OCI-LY1 (cell line): ENCODE data around the gene ZMYM5.

ENCODE experiments used
- H2AFZ ChIP-seq: fragments of 200-600 bp; sonication (generic), shearing (Covaris generic); 2 replicates; pipeline ENCODE4 v1.6.0; 2014; ENCODE audit warnings: antibody characterized with exemption, mild to moderate bottlenecking, low read length
- H3F3A ChIP-seq: fragments of 200-600 bp; sonication (generic), shearing (Covaris generic); 2 replicates; pipeline ENCODE4 v1.6.0; 2014; ENCODE audit warnings: mild to moderate bottlenecking, antibody characterized with exemption, low read length, moderate library complexity; ENCODE audit not compliant: insufficient read depth
- H3K27ac ChIP-seq: fragments of 200-600 bp; sonication (generic); 2 replicates; pipeline ENCODE4 v1.5.1; 2014; ENCODE audit warnings: low read length, mixed run types, mild to moderate bottlenecking, low read depth; ENCODE audit not compliant: poor library complexity, severe bottlenecking
- H3K27me3 ChIP-seq: fragments of 200-600 bp; sonication (generic); 2 replicates; pipeline ENCODE4 v1.6.0; 2014; ENCODE audit warnings: antibody characterized with exemption, mild to moderate bottlenecking, low read length, moderate library complexity; ENCODE audit not compliant: insufficient read depth
- H3K36me3 ChIP-seq: fragments of 200-600 bp; sonication (generic); 2 replicates; pipeline ENCODE4 v1.6.1; 2014; ENCODE audit warnings: mild to moderate bottlenecking, antibody characterized with exemption, low read length, moderate library complexity, mixed read lengths; ENCODE audit not compliant: insufficient read depth
- H3K4me1 ChIP-seq: fragments of 200-600 bp; sonication (generic); 2 replicates; pipeline ENCODE4 v1.5.1; 2014; ENCODE audit warnings: mild to moderate bottlenecking, low read length, moderate library complexity; ENCODE audit not compliant: insufficient read depth, severe bottlenecking
- H3K4me2 ChIP-seq: fragments of 200-600 bp; sonication (generic), shearing (Covaris generic); 2 replicates; pipeline ENCODE4 v1.6.1; 2014; ENCODE audit warnings: low read length
- H3K4me3 ChIP-seq: fragments of 200-600 bp; sonication (generic); 2 replicates; pipeline ENCODE4 v1.5.1; 2014; ENCODE audit warnings: low read length, low read depth, mild to moderate bottlenecking, mixed read lengths; ENCODE audit not compliant: poor library complexity, severe bottlenecking
- H3K79me2 ChIP-seq: fragments of 200-600 bp; shearing (Covaris generic); 2 replicates; pipeline ENCODE4 v1.6.1; 2016; ENCODE audit warnings: mixed run types, low read length, mixed read lengths; ENCODE audit not compliant: insufficient read depth
- H3K9ac ChIP-seq: fragments of 200-600 bp; sonication (generic), shearing (Covaris generic); 2 replicates; pipeline ENCODE4 v1.6.1; 2014; ENCODE audit warnings: mild to moderate bottlenecking, low read length, mixed read lengths
- H3K9me2 ChIP-seq: fragments of 200-600 bp; sonication (generic), shearing (Covaris generic); 2 replicates; pipeline ENCODE4 v1.6.1; 2014; ENCODE audit warnings: low read depth, mild to moderate bottlenecking, low read length, mixed read lengths
- H3K9me3 ChIP-seq: fragments of 200-600 bp; shearing (Covaris generic); 2 replicates; pipeline ENCODE4 v1.6.1; 2014; ENCODE audit warnings: low read length, mixed read lengths
- H4K20me1 ChIP-seq: fragments of 200-600 bp; sonication (generic), shearing (Covaris generic); 2 replicates; pipeline ENCODE4 v1.6.0; 2016; ENCODE audit warnings: mild to moderate bottlenecking, low read length; ENCODE audit not compliant: insufficient read depth
- CTCF ChIP-seq: fragments of 200-600 bp; sonication (generic), shearing (Covaris generic); IDR thresholded peaks from 2 replicates; pipeline ENCODE4 v1.5.1; 2017; ENCODE audit warnings: mild to moderate bottlenecking, antibody characterized with exemption, low read length, moderate library complexity, mixed read lengths
- EZH2 ChIP-seq: fragments of 200-600 bp; sonication (generic), shearing (Covaris generic); IDR thresholded peaks from 2 replicates; pipeline ENCODE4 v1.8.0; 2017; ENCODE audit warnings: borderline replicate concordance, mixed run types, mild to moderate bottlenecking, antibody characterized with exemption, low read length, moderate library complexity, mixed read lengths

Gene ZMYM5

GRCh38 chr13:19890030-19890429, 26.6 kb upstream of the ZMYM5 start:
- H3K27me3 ChIP-seq: no peaks in the 10 kb centered on the region
- H3K4me1 ChIP-seq: no peaks in the 10 kb centered on the region
- no peak overlapping the region for H3K4me2 ChIP-seq
- no peak overlapping the region for H3K27ac ChIP-seq
- H3K9ac ChIP-seq: no peak overlapping the region
- no peaks in the 10 kb centered on the region for H3K79me2 ChIP-seq
- no peak overlapping the region for H2AFZ ChIP-seq
- no peaks in the 10 kb centered on the region for H4K20me1 ChIP-seq
- no peaks in the 10 kb centered on the region for H3K9me2 ChIP-seq
- no peak overlapping the region for H3K4me3 ChIP-seq
- H3F3A ChIP-seq: no peaks in the 10 kb centered on the region
- H3K9me3 ChIP-seq: no peaks in the 10 kb centered on the region
- no peak for TF ChIP-seq EZH2
- no peaks in the 10 kb centered on the region for H3K36me3 ChIP-seq

- Histone ChIP-seq H3K9me2 (no peaks in the 10 kb centered on the region), H3K4me3 (no peak overlapping the region), H3K9ac (no peak overlapping the region), H3K9me3 (no peaks in the 10 kb centered on the region), H3K4me1 (no peaks in the 10 kb centered on the region), H3F3A (no peaks in the 10 kb centered on the region), H3K79me2 (no peaks in the 10 kb centered on the region), H3K4me2 (no peak overlapping the region), H3K27ac (no peak overlapping the region), H3K36me3 (no peaks in the 10 kb centered on the region), H3K27me3 (no peaks in the 10 kb centered on the region), H2AFZ (no peak overlapping the region), H4K20me1 (no peaks in the 10 kb centered on the region)
- TF ChIP-seq EZH2 (no peak), CTCF (peak; percentile 17; the same call in 1 of the 2 replicates)
Measured at GRCh38 chr13:19888799-19889198, 25.4 kb upstream of the ZMYM5 start.

GRCh38 chr13:19882231-19882630, 18.8 kb upstream of the ZMYM5 start:
- H3K36me3 ChIP-seq: no peaks in the 10 kb centered on the region
- no peaks in the 10 kb centered on the region for H4K20me1 ChIP-seq
- TF ChIP-seq EZH2: no peak
- no peak for TF ChIP-seq CTCF
- H3K4me3 ChIP-seq: no peak overlapping the region
- H3K9me3 ChIP-seq: no peaks in the 10 kb centered on the region
- no peaks in the 10 kb centered on the region for H3K9me2 ChIP-seq
- no peaks in the 10 kb centered on the region for H3K79me2 ChIP-seq
- no peak overlapping the region for H3K27ac ChIP-seq
- no peak overlapping the region for H3K9ac ChIP-seq
- no peak overlapping the region for H2AFZ ChIP-seq
- no peaks in the 10 kb centered on the region for H3K27me3 ChIP-seq
- no peak overlapping the region for H3K4me2 ChIP-seq
- no peaks in the 10 kb centered on the region for H3K4me1 ChIP-seq
- H3F3A ChIP-seq: no peaks in the 10 kb centered on the region

GRCh38 chr13:19881641-19882040, 18.2 kb upstream of the ZMYM5 start:
- H3K4me1 ChIP-seq: no peaks in the 10 kb centered on the region
- no peak for TF ChIP-seq EZH2
- TF ChIP-seq CTCF: no peak

More at GRCh38 chr13:19881641-19882040, 18.2 kb upstream of the ZMYM5 start:
- Histone ChIP-seq H3K27ac (no peak overlapping the region), H3K9me3 (no peaks in the 10 kb centered on the region), H3F3A (no peaks in the 10 kb centered on the region), H3K27me3 (no peaks in the 10 kb centered on the region), H3K9ac (no peak overlapping the region), H2AFZ (no peak overlapping the region), H3K36me3 (no peaks in the 10 kb centered on the region), H3K9me2 (no peaks in the 10 kb centered on the region), H4K20me1 (no peaks in the 10 kb centered on the region), H3K4me2 (no peak overlapping the region), H3K79me2 (no peaks in the 10 kb centered on the region), H3K4me3 (no peak overlapping the region)
